Measurements from ENCODE around the gene IMPDH2. TPM values are rescaled to one million over a fixed set of nuclear protein-coding genes. Genes with fewer than 3 reads are reported as not detected.
"Not testable (repeated sequence)": the region's sequence is repeated elsewhere in the genome, so short reads cannot be mapped to it uniquely, and the experiment has no call there.

Gene IMPDH2
- total and polyA plus RNA-seq, 2 of the 8 experiments (the other 6 are each of a cell fraction or from before 2014, with no cell fraction given), result 374 to 409 TPM

GRCh38 chr3:49009396-49009795 lies 19.8 kb downstream of the IMPDH2 start (continued):
- TF ChIP-seq ATF2 (IDR thresholded peaks at IDR 0.05; ENCODE audit: low read length) (no peak), SIN3A (conservative IDR thresholded peaks at IDR 0.05 in 1 of 2, IDR thresholded peaks at IDR 0.05 in 1 of 2; ENCODE audit: low read depth in 1 of 2, low read length in 2 of 2) (no peak), NRF1 (IDR thresholded peaks at IDR 0.05; ENCODE audit: low read depth, low read length) (no peak), HDAC6 (IDR thresholded peaks at IDR 0.05; ENCODE audit: low read depth, low read length) (no peak), MAX (IDR thresholded peaks at IDR 0.05) (no peak)

- peaks cover 11 to 54% of the 10 kb centered on the region in 2 experiments for H3K79me2 ChIP-seq (ENCODE audit: control insufficient read depth in 1 of 2, insufficient read depth in 2 of 2, low read length in 2 of 2)
These were observed 20.6 kb downstream of the IMPDH2 start for GRCh38 chr3:49008627-49009026.

More at GRCh38 chr3:49008627-49009026, 20.6 kb downstream of the IMPDH2 start:
- POLR2A ChIA-PET (ENCODE audit: partially characterized antibody), result interaction anchor here (0.9 to 38.8 kb wide), 9 partner anchors 4 to 346 kb away, joined by 3 to 1518 read pairs (median 7); partner anchors contain the start of genes CELSR3, DALRD3, IMPDH2 and LAMB2
- not testable (repeated sequence) for H4K8ac ChIP-seq (ENCODE audit: extremely low read depth, insufficient read depth, low read length); H2BK12ac ChIP-seq (ENCODE audit: low read depth, low read length); H2BK20ac ChIP-seq (ENCODE audit: low read length); H3K18ac ChIP-seq (ENCODE audit: extremely low read depth, low read length); H2AFZ ChIP-seq (ENCODE audit: low read length); H3K27ac ChIP-seq (ENCODE audit: low read depth, low read length); H3K56ac ChIP-seq (replicated peaks; ENCODE audit: insufficient read length, low read depth, low read length); H2BK120ac ChIP-seq (replicated peaks; ENCODE audit: low read depth, low read length); H4K91ac ChIP-seq (replicated peaks; ENCODE audit: insufficient read length, low read length); DNase-seq (ENCODE audit: low read depth in 1 of 2, low spot score in 2 of 2); H2AK5ac ChIP-seq (ENCODE audit: low read depth, low read length); H3K9me3 ChIP-seq (ENCODE audit: insufficient read depth in 2 of 2, low read depth in 1 of 2, low read length in 1 of 2); H3K4ac ChIP-seq (replicated peaks; ENCODE audit: insufficient read length, low read depth, low read length); H2BK5ac ChIP-seq (ENCODE audit: low read depth, low read length); H3K27me3 ChIP-seq (replicated peaks in 1 of 4; ENCODE audit: control insufficient read depth in 3 of 4, extremely low read depth in 1 of 4, insufficient read depth in 3 of 4, low read length in 3 of 4); H3K23ac ChIP-seq (ENCODE audit: insufficient read length); H4K5ac ChIP-seq (ENCODE audit: insufficient read length, low read depth, low read length); H3K14ac ChIP-seq (ENCODE audit: insufficient read length); H2BK15ac ChIP-seq (ENCODE audit: low read length); FAIRE-seq
- CTCF ChIA-PET (ENCODE audit: partially characterized antibody), result interaction anchor here (5.0 to 24.3 kb wide), 2 partner anchors 13 to 18 kb away, joined by 36 to 467 read pairs; partner anchors contain the start of genes NDUFAF3 and P4HTM
- Histone ChIP-seq H3K36me3 (ENCODE audit: control insufficient read depth in 2 of 4, insufficient read depth in 4 of 4, low read length in 3 of 4) (peaks cover 4 to 29% (median 13%) of the 10 kb centered on the region in 4 experiments), H3K9ac (replicated peaks in 1 of 4; ENCODE audit: extremely low read depth in 1 of 4, low read depth in 3 of 4, low read length in 3 of 4) (peak overlapping the region in 3 of 4 experiments; percentile 31 to 53 (median 44); a peak in 5 of 7 replicates), H4K20me1 (replicated peaks in 1 of 2; ENCODE audit: control insufficient read depth in 1 of 2, insufficient read depth in 2 of 2, low read length in 2 of 2) (peaks cover 24 to 34% of the 10 kb centered on the region in 2 experiments), H3K4me2 (ENCODE audit: insufficient read depth in 1 of 2, low read depth in 2 of 2, low read length in 2 of 2) (peak overlapping the region; percentile 86 to 95), H3K23me2 (ENCODE audit: low read depth, low read length) (peaks cover 14% of the 10 kb centered on the region), H3K4me1 (replicated peaks in 1 of 4; ENCODE audit: control insufficient read depth in 3 of 4, insufficient read depth in 4 of 4, low read length in 3 of 4) (peaks cover 0 to 12% (median 6%) of the 10 kb centered on the region in 4 experiments; a peak in 5 of 7 replicates), H3K4me3 (ENCODE audit: extremely low read depth in 1 of 4, insufficient read depth in 2 of 4, low read depth in 3 of 4, low read length in 4 of 4) (peak overlapping the region; percentile 66 to 90 (median 75); a peak in 7 of 8 replicates), H3K79me1 (ENCODE audit: low read depth, low read length) (peaks cover 19% of the 10 kb centered on the region)
- 89% methylated on average over 5 of the region's 5 CpGs; no CpG with 5 or more reads in 1 of the 2 experiments for WGBS, 2 experiments (ENCODE audit: extremely low coverage in 1 of 2, insufficient coverage in 1 of 2, insufficient read length in 1 of 2, insufficient replicate concordance in 2 of 2, low coverage in 1 of 2, low lambda C conversion rate in 2 of 2, missing lambda C conversion rate in 1 of 2)

Data from H1 (cell line).